Measurements from ENCODE around the gene OSTN.
"Not testable (repeated sequence)": the region's sequence is repeated elsewhere in the genome, so short reads cannot be mapped to it uniquely, and the experiment has no call there.

OSTN gene

DNA sequence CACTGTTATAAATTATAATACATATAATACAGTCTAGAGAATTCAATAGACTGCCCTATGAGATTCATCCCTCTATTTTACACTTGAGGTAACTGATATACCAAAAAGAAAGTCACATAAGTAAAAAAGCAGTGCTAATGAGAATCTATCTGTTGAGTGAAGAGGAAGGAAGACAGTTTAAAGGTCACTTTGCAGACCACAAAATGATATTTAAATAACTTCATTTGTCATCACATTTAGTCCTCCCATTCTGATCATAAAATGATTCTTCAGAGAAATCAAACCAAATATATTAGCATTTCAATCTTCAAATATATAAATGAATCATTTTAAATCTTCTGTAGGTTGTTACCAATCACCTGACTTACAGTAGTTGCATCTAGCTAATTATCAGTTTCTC, 69.7 kb downstream of the OSTN start:
- DNase-seq = no peak

DNA sequence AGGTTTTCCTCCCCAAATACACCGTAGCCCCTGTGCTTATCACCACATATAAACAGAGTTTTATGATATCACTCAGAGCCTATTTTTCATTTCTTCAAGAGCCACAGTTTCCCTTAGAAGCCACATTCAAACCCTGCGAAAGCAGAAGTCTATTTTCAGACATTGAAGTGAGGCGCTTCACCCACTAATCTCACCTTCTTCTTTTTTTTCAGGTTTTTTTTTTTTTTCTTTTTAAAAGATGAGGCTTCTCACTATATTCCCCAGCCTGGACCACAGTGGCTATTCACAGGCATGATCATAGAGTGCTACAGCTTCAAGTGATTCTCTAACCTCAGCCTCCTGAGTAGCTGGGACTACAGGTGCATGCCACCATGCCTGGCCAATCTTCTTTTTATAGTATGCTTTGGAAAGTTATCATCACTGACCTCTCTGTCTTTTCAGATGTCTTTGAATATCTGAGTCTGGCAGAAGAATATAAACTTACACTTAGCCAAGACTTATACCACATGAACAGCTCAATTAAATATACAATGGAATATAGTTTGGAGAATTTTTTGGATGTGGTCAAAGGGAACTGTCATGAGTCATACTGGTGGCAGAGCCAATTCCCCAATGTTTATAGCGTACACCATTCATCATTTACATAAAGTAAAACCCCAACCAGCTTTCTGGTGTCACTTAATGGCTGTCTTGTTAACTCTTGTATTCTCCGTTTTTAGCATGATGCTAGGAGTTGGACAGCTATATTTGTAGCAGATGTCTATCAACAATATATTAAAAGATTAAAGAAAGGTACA, 70.4 kb downstream of the OSTN start:
- no peak for DNase-seq

DNA sequence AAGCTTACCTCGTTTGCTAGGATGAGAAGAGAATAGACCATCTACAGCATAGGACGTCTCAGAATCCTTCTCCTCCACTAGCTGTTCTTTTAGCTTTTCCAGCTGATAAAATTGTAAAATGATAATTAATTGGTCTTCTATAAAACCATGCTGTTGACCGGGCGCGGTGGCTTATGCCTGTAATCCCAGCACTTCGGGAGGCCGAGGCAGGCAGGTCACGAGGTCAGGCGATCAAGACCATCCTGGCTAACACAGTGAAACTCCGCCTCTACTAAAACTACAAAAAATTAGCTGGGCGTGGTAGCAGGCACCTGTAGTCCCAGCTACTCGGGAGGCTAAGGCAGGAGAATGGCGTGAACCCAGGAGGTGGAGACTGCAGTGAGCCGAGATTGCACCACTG, 76.2 kb downstream of the OSTN start:
- DNase-seq = not testable (repeated sequence)

DNA sequence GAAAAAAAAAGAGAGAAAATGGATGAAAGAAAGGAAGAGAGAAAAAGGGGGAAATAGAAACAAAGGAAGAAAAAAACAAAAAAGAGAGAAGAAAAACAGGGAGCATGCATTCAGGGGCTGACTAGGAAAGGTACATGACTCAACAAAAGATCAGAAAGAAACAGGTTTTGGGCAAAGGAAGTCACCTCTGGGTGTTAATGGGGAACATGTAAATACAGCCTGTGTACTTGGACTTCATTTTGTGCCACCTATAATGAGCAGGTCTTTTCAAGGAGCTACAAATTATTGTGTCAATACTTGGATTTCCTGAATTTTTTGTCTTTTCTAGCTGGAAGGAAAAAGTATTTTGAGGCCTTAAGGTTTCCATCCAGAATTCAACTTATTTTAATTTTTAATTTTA, 76.7 kb downstream of the OSTN start:
- no peak for DNase-seq

DNA sequence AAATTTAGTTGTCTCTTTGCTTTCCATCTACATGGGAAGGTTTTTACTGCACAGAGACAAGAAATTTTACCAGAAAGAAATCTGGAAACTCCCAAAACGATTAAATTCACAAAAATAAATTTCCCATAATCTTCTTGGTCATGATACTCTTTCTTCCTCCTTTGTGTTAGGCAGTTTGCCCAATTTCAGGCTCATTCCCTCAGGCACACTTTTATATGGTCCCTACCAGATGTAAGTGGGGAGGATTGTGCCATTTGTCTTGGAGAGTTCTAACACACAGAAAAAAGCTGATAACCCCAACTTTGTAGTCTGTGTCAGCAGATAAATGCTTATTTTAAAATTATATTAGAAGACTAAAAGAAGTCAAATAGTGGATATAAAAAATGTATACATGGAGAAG, 81.1 kb downstream of the OSTN start:
- DNase-seq = no peak

DNA sequence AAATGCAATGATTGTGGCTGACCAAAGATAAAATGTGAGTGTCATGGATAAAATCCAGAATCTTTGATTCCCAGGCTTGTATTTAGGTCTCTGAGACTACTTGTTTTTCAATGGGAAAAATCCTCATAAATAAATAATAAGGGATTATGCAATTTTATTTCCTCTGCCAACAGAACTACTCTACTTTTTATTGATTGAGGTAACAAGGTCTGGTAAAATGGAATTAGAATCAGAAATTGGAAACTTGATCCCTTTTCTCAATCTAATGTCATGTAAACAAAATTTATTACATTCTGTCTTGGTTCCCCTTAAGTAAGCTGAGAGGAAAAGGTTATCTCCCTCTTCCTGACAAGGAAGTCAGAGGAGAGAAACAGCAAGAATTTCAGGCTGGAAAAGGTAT, 81.8 kb downstream of the OSTN start:
- DNase-seq = no peak

DNA sequence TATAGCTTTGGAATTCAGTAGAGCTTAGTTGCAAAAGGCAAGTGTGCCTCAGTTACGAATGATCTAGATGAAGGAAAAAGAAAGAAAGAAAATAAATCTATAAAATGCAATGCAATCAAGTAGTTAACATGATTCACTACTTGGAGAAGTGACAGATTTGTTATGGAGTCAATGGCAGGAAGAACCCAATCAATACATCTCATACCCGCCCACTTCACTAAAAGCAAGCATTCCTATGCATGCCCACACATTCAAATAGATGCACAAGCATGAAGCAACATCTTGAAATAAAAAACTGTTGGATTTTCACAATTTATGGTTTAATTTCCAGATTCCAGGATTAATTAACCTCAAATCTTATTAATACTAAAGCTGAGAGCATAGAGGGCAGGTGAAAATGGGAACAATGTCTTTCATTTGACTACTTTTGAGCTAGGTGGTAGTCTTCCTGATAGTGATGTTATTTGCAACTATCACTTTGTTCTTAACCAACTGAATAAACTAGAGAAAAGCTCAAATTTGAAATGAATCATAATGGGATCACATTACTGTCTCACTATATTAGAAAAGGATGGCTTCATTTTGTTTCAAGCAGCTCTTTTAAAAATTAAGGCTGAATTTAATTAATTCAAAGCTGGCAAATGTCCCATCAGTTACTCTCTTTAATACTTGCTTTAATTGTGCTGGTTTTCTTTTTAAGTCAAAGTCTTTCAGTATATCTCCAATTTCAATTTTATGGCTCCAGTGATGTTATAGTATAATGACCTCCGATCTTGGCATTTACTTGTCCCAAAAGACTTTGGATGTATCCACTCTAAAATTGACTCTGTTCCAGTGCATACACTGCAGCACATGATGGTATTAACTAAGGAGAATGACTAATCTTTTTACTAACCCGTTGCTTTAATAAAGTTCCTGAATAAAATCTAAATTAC, 83.5 kb downstream of the OSTN start:
- DNase-seq = no peak

DNA sequence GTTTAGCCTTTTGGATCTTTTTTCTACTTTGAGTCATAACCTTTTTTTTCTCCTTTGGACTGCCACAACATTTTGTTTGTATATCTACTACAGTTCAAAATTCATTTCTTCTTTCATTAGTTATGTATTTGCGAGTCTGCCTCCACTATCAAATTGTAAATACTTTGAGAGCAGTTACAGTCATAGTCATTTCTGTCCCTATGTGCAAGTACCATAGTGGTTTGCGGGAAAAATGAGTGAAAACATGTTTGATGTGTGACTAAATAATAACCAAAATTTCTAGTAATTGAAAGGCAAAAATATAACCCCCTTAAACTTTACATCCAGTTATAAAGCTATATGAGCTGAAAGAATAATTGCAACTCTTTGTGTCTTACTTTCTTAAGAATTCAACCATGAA, 84.4 kb downstream of the OSTN start:
- DNase-seq = no peak

DNA sequence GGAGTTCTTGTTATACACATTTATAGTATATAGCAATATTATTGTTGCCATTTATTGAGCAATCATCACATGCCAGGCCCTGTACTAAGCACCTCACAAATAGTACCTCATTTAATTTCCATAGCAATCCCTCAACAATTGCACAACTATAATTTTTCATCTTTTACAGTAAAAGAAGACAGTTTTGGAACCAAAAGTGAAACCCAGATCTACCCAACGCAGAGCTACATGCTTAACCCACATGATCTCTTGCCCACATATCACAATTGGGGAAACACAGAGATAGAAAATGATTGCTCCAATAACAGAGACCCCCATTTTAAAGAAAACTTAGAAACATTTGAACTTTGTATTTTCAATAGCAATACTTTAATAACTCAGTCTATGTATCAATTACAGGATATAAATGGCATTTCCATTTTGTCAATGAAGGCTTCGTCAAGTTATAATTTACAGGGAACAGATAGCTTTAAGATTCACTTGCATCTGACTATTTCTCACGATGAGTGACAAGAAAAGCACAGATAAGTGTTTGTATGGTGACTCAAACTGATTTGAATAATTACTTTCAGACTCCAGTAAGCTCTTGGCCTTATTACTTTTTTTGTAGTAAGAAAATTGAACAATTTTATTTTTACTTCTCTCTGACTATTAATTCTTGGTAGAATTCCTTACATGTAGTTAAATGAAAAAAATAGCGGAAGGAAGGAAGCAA, 91.4 kb downstream of the OSTN start:
- DNase-seq = no peak

DNA sequence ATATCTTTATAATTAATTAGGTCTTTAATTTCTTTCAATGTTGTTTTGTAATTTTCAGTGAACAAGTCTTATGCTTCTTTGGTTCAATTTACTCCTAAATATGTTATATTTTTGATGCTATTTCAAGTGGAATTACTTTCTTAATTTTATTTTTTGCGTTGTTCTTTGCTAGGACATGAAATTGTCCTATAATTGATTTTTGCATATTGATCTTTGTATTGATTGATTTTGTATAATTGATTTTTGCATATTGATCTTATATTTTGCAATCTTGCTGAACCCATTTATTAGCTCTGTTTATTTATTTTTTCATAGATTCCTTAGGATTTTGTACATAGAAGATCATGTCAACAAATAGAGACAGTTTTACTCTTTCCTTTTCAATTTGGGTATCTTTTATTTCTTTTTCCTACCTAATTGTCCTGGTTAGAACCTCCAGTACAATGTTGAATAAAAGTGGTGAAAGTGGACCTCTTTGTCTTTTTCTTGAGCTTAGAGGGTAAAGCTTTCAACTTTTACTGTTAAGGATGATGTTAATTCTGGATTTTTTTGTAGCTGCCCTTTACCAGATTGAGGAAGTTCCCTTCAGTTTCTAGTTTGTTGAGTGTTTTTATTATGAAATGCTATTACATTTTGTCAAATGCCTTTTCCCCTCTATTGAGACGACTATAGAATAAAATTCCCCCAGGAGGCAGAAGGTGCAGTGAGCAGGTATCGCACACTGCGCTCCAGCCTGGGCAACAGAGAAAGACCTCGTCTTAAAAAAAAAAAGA, 93.4 kb downstream of the OSTN start:
- DNase-seq = no peak

DNA sequence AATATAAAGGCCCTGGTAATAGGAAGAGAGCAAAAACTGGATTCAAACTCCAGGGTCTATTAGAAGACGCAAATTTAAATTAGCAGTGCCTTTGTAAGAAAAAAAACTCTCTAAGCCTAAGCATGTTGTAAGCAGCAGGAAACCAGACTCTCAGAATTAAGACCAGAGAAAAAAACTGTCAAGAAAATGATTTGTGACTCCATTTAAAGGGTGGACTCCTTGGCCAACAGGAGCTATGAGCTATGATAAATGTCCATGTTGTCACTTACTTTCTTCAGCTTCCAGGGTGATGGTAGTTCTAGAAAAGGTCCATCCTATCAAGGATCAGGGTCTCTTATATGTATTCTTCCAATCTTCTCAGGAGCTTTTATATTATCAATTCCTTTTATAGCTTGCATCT, 95.2 kb downstream of the OSTN start:
- DNase-seq = no peak

DNA sequence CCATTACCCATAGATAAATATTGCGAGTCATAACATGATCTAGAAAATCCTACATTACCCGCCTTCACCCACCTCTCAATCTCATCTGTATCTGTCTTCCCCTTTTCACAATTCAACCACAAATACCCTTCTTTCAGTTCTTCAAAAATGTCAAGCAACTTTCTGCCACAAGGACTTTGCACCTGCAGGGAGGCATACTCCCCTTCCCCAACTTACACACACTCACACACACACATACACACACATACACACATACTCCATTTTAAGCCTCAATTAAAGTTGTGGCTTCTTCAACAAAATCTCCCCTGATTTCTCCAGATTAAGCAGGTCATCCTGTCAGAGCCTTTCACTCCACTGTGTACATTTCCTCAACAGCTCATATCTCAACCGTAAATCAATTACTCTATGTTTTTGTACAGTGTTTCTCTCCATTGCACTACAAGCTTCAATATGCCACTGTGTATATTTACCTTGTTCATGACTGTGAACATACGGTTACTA, 97.0 kb downstream of the OSTN start:
- peak in 1 of 2 experiments; percentile 68 for DNase-seq

DNA sequence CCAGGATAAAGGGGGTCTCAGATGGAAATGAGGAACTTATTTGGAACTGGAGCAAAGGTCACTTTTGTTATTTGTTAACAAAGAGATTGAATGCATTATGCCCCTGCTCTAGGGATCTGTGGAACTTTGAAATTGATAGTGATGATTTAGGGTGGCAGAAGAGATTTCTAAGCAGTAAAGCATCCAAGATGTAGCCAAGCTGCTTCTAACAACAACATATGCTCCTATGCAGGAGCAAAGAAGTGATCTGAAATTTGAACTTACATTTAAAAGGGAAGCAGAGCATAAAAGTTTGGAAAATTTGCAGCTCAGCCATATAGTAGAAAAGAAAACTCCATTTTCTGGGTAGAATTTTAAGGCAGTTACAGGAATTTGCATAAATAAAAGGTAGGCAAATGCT, 99.8 kb downstream of the OSTN start:
- DNase-seq = peak in 1 of 2 experiments; percentile 31

DNA sequence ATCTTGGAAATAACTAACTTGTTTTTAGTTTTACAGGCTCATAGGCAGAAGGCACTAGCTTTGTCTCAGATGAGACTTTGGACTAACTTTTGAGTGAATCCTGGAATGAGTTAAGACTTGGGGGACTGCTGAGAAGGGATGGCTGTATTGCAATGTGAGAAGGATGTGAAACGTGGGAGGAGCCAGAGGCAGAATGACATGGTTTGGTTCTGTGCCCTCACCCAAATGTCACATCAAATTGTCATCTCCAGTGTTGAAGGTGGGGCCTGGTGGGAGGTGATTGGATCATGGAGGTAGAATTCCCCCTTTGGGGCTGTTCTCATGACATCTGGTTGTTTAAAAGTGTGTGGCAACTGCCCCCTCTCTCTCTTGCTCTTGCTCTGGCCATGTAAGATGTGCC, 101.4 kb downstream of the OSTN start:
- no peak for DNase-seq

DNA sequence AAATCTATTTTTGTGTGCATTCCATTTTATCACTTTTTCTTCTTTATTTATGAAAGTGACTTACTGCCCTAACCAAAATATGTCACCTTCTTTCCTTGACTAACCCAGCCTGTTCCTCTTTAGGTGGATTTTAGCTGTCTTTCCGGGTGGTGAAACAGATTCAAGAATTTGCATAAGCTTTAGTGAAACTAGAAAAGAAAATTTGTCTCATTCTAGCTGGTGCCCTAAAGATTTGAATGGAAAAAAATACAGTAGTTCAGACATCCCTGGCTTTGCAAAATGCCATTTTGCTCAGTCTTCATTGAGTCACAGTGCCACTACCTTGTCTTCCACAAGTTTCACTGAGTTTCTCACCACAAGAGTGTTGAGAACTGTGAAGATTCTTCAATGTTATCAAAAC, 102.0 kb downstream of the OSTN start:
- DNase-seq = peak; percentile 19 to 50

DNA sequence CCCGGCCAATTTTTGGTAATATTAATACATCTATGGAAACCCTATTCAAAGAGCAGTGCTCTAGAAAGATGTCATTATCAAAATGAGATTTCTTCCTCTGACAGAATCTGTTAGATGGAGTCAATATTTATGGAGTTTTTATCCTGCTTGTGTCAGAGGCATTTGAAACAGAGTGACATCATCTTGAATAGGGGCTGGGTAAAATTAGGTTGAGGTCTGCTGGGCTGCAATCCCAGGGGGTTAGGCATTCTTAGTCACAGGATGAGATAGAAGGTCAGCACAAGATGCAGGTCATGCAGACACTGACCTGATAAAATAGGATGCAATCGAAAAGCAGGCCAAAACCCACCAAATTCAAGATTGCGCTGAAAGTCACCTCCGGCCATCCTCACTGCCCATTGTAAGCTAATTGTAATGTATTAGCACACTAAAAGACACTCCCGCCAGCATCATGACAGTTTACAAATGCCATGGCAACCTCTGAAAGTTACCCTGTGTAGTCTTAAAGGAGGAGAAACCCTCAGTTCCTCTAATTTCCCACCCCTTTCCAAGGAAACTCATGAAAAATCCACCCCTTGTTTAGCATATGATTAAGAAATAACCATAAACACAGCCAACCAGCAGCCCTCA, 102.9 kb downstream of the OSTN start:
- DNase-seq = no peak

DNA sequence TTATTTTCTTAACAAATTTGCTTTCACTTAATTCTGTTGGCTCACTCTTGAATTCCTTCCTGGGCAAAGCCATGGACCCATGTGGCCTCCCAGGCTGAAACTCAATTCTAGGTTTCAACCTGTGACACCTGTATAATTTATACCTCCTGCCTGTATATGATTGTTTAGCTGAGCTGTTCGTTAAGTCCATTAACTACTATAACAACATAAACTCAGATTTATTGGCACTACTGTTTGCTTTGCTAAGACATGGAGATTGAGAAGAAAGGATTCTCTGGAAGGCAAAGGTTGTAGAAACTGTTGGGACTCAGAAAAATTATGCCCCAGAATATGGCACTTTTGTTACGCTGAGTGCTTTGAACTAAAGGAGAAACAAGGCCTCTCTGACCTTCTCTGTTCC, 103.4 kb downstream of the OSTN start:
- DNase-seq = no peak

DNA sequence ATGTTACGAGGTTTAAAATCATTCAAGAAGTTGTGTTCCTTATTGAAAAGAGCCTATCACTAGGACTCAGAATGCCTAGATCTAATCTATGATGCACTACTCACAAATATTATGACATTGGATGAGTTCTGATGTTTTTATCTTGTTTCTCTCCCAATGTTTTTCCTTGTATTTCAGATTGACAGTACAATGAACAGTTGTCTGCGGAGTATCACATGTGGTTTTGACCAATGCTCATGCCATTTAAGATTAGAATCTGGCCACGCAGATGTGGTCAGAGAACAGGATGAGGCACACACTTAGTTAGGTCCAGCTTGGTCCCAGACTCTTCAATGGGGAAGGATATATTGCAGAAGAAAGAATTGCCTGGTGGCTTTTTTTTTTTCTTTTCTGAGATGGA, 104.6 kb downstream of the OSTN start:
- DNase-seq = no peak

DNA sequence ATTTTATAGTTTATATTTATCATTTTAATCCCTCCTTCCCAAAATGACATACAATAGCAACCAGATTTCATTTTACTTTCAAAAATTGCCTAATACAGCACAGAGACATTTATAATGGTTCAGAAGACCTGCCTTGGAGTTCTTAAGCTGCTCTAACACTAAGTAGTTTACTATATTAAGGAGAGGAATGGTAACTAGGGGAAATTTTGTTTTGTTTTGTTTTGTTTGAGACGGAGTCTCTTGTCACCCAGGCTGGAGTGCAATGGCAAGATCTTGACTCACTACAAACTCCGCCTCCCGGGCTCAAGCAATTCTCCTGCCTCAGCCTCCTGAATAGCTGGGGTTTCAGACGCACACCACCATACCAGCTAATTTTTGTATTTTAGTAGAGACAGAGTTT, 107.4 kb downstream of the OSTN start:
- DNase-seq = no peak

DNA sequence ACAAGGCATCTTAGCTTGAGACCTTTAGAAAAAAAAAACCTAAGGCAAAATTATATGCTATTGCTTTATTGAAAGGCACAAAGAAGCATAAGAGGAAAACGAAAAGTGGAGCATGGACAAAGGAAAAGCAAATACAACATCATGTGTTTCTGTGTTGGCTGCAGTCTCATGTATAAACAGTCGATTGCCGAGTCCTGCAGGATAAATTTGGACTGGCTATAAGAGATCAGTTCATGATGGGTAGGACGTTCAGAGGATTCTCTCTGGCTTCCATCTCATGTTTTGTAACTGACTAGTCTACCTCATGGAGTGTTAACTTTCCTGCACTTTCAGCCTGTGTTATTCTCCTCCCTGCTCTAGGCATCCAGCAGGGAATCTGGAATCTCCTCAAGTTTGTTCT, 108.3 kb downstream of the OSTN start:
- DNase-seq = no peak

DNA sequence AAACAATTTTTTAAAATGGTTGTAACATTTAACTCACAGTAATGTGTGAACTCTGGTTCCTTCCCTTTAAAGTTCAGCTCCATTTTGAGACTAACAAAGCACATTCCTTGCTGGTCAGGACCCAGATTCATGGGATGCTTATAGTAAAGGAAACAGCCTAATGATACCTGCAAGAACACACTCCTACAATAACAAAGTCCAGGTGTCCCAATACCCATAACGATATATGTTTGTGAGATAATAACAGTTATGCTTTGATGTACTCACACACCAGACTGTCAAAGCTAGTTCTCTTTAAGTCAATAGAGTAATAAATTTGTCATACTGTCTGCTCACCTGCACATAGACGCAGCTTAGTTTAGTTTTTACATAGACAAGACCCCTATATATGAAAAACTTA, 114.3 kb downstream of the OSTN start:
- DNase-seq = no peak

DNA sequence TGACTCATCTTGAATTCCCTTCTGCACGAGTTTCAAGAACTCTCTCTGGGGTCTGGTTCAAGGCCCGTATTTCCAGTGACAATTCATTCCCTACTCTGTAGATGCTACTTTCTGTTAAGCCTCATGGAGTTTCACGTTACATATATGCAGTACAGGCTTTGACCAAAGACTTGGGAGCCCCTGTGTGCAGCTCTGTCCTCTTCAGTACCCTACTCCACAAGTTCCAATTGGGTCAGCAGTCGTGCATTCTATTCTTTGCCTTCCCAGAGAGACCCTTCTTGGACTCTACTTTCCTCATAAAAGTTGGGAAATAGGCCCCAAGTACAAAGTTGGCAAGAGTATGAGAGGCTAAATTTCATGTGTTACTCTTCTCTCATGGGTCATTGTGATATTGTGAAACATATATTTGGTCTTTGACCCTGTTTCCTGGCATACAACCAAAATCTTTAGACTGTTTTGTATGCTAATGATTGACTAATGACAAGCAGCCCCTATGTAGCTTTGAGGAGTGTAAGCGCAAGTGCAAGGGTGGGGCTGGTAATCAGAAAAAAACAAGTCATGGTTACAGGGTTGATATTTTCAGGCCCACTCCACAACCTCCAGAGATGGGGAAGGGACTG, 115.2 kb downstream of the OSTN start:
- DNase-seq = no peak
